GM23338 (cell line): Measurements from ENCODE around the gene SEZ6.

Experiments
- CREB1 ChIP-seq: fragments of 250-450 bp; sonication (Bioruptor Pico); IDR thresholded peaks from 2 replicates; pipeline ENCODE4 v1.5.0; 2020; ENCODE audit warnings: low read depth, mild to moderate bottlenecking, moderate library complexity
- EZH2 ChIP-seq: fragments of 200-600 bp; sonication (generic); IDR thresholded peaks from one replicate; pipeline ENCODE4 v1.8.0; 2017; ENCODE audit warnings: antibody characterized with exemption, mild to moderate bottlenecking, low read depth; ENCODE audit not compliant: unreplicated experiment
- EZH2phosphoT487 ChIP-seq: fragments of 200-600 bp; sonication (generic); IDR thresholded peaks from one replicate; pipeline ENCODE4 v1.8.1; 2018; ENCODE audit warnings: antibody characterized with exemption; ENCODE audit not compliant: unreplicated experiment
- POLR2AphosphoS5 ChIP-seq: IDR thresholded peaks from 2 replicates; pipeline ENCODE4 v1.6.1; 2016; ENCODE audit warnings: antibody characterized with exemption, low read depth
- ZNF114 ChIP-seq: fragments of 250-450 bp; sonication (Bioruptor Pico); IDR thresholded peaks from 2 replicates; pipeline ENCODE4 v1.5.0; 2020; ENCODE audit warnings: mild to moderate bottlenecking, moderate library complexity
- ZNF331 ChIP-seq: fragments of 250-450 bp; sonication (Bioruptor Pico); IDR thresholded peaks from 2 replicates; pipeline ENCODE4 v1.5.0; 2020; ENCODE audit warnings: low read depth, mild to moderate bottlenecking, moderate library complexity
- TF ChIP-seq, protein P1 (sequence below), 2 experiments: fragments of 200-600 bp in 1 of 2; sonication (generic) in 1 of 2; conservative IDR thresholded peaks; 2 replicates each; pipeline versions ENCODE4 v1.5.1 to v1.6.1; 2016 to 2017; ENCODE audit warnings: antibody characterized with exemption in 2 of 2, low read depth in 2 of 2, mild to moderate bottlenecking in 2 of 2, moderate library complexity in 1 of 2
- TF ChIP-seq, protein P2 (sequence below): IDR thresholded peaks from one replicate; pipeline ENCODE4 v1.6.1; 2018; ENCODE audit warnings: antibody characterized with exemption; ENCODE audit not compliant: unreplicated experiment
- TF ChIP-seq, protein P3 (sequence below): IDR thresholded peaks from 2 replicates; pipeline ENCODE4 v1.6.1; 2016; ENCODE audit warnings: antibody characterized with exemption
- TF ChIP-seq, protein P4 (sequence below): fragments of 250-450 bp; sonication (Bioruptor Pico); IDR thresholded peaks from 2 replicates; pipeline ENCODE4 v1.5.0; 2020; ENCODE audit warnings: mild to moderate bottlenecking, moderate library complexity

DNA sequence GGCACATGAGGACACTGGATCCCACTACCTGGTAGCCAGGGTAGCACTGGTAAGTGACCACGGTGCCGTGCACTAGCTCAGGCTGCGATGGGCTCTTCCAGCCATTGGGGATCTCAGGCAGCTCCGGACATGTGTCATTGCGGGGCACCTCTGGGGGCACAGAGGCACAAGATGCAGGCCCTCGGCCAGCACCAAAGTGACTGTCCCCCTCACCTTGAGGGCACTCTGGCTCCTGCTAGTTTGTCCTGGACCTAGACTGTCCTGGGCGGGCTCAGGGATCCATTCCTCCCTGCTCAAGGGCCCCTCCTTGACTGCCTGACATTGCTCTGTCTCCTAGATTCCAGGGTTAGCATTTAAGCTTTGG, 47.9 kb downstream of the SEZ6 start:
- TF ChIP-seq, protein P1, sequence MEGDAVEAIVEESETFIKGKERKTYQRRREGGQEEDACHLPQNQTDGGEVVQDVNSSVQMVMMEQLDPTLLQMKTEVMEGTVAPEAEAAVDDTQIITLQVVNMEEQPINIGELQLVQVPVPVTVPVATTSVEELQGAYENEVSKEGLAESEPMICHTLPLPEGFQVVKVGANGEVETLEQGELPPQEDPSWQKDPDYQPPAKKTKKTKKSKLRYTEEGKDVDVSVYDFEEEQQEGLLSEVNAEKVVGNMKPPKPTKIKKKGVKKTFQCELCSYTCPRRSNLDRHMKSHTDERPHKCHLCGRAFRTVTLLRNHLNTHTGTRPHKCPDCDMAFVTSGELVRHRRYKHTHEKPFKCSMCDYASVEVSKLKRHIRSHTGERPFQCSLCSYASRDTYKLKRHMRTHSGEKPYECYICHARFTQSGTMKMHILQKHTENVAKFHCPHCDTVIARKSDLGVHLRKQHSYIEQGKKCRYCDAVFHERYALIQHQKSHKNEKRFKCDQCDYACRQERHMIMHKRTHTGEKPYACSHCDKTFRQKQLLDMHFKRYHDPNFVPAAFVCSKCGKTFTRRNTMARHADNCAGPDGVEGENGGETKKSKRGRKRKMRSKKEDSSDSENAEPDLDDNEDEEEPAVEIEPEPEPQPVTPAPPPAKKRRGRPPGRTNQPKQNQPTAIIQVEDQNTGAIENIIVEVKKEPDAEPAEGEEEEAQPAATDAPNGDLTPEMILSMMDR (conservative IDR thresholded peaks at IDR 0.05; ENCODE audit: low read depth in 2 of 2) = no peak
- TF ChIP-seq EZH2 (no peak), POLR2AphosphoS5 (no peak), CREB1 (CRISPR knock-in tag) (no peak), EZH2phosphoT487 (no peak), ZNF331 (CRISPR knock-in tag) (no peak), ZNF114 (no peak)
- TF ChIP-seq, protein P2, sequence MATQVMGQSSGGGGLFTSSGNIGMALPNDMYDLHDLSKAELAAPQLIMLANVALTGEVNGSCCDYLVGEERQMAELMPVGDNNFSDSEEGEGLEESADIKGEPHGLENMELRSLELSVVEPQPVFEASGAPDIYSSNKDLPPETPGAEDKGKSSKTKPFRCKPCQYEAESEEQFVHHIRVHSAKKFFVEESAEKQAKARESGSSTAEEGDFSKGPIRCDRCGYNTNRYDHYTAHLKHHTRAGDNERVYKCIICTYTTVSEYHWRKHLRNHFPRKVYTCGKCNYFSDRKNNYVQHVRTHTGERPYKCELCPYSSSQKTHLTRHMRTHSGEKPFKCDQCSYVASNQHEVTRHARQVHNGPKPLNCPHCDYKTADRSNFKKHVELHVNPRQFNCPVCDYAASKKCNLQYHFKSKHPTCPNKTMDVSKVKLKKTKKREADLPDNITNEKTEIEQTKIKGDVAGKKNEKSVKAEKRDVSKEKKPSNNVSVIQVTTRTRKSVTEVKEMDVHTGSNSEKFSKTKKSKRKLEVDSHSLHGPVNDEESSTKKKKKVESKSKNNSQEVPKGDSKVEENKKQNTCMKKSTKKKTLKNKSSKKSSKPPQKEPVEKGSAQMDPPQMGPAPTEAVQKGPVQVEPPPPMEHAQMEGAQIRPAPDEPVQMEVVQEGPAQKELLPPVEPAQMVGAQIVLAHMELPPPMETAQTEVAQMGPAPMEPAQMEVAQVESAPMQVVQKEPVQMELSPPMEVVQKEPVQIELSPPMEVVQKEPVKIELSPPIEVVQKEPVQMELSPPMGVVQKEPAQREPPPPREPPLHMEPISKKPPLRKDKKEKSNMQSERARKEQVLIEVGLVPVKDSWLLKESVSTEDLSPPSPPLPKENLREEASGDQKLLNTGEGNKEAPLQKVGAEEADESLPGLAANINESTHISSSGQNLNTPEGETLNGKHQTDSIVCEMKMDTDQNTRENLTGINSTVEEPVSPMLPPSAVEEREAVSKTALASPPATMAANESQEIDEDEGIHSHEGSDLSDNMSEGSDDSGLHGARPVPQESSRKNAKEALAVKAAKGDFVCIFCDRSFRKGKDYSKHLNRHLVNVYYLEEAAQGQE = no peak
- TF ChIP-seq, protein P3, sequence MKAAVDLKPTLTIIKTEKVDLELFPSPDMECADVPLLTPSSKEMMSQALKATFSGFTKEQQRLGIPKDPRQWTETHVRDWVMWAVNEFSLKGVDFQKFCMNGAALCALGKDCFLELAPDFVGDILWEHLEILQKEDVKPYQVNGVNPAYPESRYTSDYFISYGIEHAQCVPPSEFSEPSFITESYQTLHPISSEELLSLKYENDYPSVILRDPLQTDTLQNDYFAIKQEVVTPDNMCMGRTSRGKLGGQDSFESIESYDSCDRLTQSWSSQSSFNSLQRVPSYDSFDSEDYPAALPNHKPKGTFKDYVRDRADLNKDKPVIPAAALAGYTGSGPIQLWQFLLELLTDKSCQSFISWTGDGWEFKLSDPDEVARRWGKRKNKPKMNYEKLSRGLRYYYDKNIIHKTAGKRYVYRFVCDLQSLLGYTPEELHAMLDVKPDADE = no peak
- TF ChIP-seq, protein P4, sequence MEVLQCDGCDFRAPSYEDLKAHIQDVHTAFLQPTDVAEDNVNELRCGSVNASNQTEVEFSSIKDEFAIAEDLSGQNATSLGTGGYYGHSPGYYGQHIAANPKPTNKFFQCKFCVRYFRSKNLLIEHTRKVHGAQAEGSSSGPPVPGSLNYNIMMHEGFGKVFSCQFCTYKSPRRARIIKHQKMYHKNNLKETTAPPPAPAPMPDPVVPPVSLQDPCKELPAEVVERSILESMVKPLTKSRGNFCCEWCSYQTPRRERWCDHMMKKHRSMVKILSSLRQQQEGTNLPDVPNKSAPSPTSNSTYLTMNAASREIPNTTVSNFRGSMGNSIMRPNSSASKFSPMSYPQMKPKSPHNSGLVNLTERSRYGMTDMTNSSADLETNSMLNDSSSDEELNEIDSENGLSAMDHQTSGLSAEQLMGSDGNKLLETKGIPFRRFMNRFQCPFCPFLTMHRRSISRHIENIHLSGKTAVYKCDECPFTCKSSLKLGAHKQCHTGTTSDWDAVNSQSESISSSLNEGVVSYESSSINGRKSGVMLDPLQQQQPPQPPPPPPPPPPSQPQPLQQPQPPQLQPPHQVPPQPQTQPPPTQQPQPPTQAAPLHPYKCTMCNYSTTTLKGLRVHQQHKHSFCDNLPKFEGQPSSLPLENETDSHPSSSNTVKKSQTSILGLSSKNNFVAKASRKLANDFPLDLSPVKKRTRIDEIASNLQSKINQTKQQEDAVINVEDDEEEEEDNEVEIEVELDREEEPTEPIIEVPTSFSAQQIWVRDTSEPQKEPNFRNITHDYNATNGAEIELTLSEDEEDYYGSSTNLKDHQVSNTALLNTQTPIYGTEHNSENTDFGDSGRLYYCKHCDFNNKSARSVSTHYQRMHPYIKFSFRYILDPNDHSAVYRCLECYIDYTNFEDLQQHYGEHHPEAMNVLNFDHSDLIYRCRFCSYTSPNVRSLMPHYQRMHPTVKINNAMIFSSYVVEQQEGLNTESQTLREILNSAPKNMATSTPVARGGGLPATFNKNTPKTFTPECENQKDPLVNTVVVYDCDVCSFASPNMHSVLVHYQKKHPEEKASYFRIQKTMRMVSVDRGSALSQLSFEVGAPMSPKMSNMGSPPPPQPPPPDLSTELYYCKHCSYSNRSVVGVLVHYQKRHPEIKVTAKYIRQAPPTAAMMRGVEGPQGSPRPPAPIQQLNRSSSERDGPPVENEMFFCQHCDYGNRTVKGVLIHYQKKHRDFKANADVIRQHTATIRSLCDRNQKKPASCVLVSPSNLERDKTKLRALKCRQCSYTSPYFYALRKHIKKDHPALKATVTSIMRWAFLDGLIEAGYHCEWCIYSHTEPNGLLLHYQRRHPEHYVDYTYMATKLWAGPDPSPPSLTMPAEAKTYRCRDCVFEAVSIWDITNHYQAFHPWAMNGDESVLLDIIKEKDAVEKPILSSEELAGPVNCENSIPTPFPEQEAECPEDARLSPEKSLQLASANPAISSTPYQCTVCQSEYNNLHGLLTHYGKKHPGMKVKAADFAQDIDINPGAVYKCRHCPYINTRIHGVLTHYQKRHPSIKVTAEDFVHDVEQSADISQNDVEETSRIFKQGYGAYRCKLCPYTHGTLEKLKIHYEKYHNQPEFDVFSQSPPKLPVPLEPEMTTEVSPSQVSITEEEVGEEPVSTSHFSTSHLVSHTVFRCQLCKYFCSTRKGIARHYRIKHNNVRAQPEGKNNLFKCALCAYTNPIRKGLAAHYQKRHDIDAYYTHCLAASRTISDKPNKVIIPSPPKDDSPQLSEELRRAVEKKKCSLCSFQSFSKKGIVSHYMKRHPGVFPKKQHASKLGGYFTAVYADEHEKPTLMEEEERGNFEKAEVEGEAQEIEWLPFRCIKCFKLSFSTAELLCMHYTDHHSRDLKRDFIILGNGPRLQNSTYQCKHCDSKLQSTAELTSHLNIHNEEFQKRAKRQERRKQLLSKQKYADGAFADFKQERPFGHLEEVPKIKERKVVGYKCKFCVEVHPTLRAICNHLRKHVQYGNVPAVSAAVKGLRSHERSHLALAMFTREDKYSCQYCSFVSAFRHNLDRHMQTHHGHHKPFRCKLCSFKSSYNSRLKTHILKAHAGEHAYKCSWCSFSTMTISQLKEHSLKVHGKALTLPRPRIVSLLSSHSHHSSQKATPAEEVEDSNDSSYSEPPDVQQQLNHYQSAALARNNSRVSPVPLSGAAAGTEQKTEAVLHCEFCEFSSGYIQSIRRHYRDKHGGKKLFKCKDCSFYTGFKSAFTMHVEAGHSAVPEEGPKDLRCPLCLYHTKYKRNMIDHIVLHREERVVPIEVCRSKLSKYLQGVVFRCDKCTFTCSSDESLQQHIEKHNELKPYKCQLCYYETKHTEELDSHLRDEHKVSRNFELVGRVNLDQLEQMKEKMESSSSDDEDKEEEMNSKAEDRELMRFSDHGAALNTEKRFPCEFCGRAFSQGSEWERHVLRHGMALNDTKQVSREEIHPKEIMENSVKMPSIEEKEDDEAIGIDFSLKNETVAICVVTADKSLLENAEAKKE = no peak
